Left ventricle myocardium superior (tissue), 1 donor: ENCODE data around the gene GATM. TPM values are rescaled to one million over a fixed set of nuclear protein-coding genes. Genes with fewer than 3 reads are reported as not detected.

ENCODE experiments used
- ATAC-seq: fragments of 200-7000 bp; cut with Tn5 transposase; one replicate; pipeline ENCODE4 v1.9.1; 2020; ENCODE audit warnings: mild to moderate bottlenecking, moderate library complexity
- DNase-seq: peaks from one replicate; pipeline ENCODE4 v3.0.0-alpha.2; 2020
- intact Hi-C: fragments of 100-400 bp; cut with micrococcal nuclease; formaldehyde crosslinking; loops from one replicate; pipeline ENCODE4 v1.11.0; 2022
- long read RNA-seq: library from polyadenylated mRNA; unstranded; transcript quantifications from one replicate; pipeline ENCODE4 v2.0.0, GENCODE V29; 2021
- total RNA-seq: library from RNA; stranded (reverse); fragmentation: NEBNext Ultra II Directional; extraction: Animal tissue kit (Norgen Biotek cat#: 25700); gene quantifications from one replicate; pipeline ENCODE4 v1.2.1, GENCODE V29; 2021
- donor health status: DM: no; HTN: yes; CAD: no; lungs with severe emphysema.

The GATM gene
- total RNA-seq: 56.4 TPM
- long read RNA-seq, transcript GATM-207 (8 exons, 3,911 nt): minor isoform, 9 of 60 reads
- long read RNA-seq, transcript GATM-201 (9 exons, 2,597 nt): major isoform, 46 of 60 reads
- long read RNA-seq, partial matches to known transcripts: 2 of 60 reads
- long read RNA-seq, other reads (novel, unspliced or antisense): 3 of 60 reads

GRCh38 chr15:45378149-45378912 lies at the start of gene GATM:
Gene GATM (minus strand): TSS chr15:45378544. CDS start chr15:45378453, 91 bp downstream.
- intact Hi-C loops: no loop called here
- DNase-seq (peak; percentile 92), ATAC-seq (peak; percentile 97)

GRCh38 chr15:45427085-45427484 lies 48.7 kb upstream of the GATM start:
- intact Hi-C loops: no loop called here
- ATAC-seq (no peak), DNase-seq (no peak)

GRCh38 chr15:45425135-45425534 lies 46.8 kb upstream of the GATM start:
- ATAC-seq (no peak), DNase-seq (no peak)
- intact Hi-C loops: no loop called here

GRCh38 chr15:45424429-45424828 lies 46.1 kb upstream of the GATM start:
- ATAC-seq: no peak
- intact Hi-C loops: no loop called here
- DNase-seq: no peak

- no peak for ATAC-seq
- intact Hi-C loops: no loop called here
- no peak for DNase-seq
Measured at GRCh38 chr15:45417303-45417950, 39.1 kb upstream of the GATM start.

GRCh38 chr15:45414215-45414885 lies 36.0 kb upstream of the GATM start:
- intact Hi-C loops: no loop called here
- DNase-seq: no peak
- ATAC-seq: no peak

- ATAC-seq (no peak), DNase-seq (no peak)
Measured at GRCh38 chr15:45409596-45409995, 31.3 kb upstream of the GATM start.

GRCh38 chr15:45407786-45408185 lies 29.4 kb upstream of the GATM start:
- no peak for ATAC-seq
- intact Hi-C loops: no loop called here
- DNase-seq: no peak

More at GRCh38 chr15:45409596-45409995, 31.3 kb upstream of the GATM start:
- intact Hi-C loops: no loop called here

- ATAC-seq (peak; percentile 25), DNase-seq (peak; percentile 59)
- intact Hi-C loops: loop anchor here (5.0 kb wide), 2 partner anchors 96 to 201 kb away; no protein-coding TSS in a partner anchor
Measured at GRCh38 chr15:45402955-45403877, 24.9 kb upstream of the GATM start.

GRCh38 chr15:45402162-45402954 lies 24.0 kb upstream of the GATM start:
- ATAC-seq (peak; percentile 99), DNase-seq (peak; percentile 95)
- intact Hi-C loops: loop anchor here (5.0 kb wide), 2 partner anchors 95 to 200 kb away; no protein-coding TSS in a partner anchor

- ATAC-seq (peak; percentile 12), DNase-seq (no peak)
- intact Hi-C loops: loop anchor here (5.0 kb wide), 2 partner anchors 94 to 199 kb away; no protein-coding TSS in a partner anchor
Measured at GRCh38 chr15:45401665-45402161, 23.4 kb upstream of the GATM start.

GRCh38 chr15:45399381-45400212 lies 21.3 kb upstream of the GATM start:
- DNase-seq (no peak), ATAC-seq (no peak)
- intact Hi-C loops: loop anchor here (5.0 kb wide), 2 partner anchors 92 to 197 kb away; no protein-coding TSS in a partner anchor

GRCh38 chr15:45397116-45397665 lies 18.8 kb upstream of the GATM start:
- intact Hi-C loops: no loop called here
- ATAC-seq: no peak
- no peak for DNase-seq

- DNase-seq: no peak
- intact Hi-C loops: no loop called here
- no peak for ATAC-seq
Measured at GRCh38 chr15:45395943-45396342, 17.6 kb upstream of the GATM start.

- ATAC-seq (no peak), DNase-seq (no peak)
- intact Hi-C loops: no loop called here
Measured at GRCh38 chr15:45394681-45395080, 16.3 kb upstream of the GATM start.

- intact Hi-C loops: no loop called here
- DNase-seq (no peak), ATAC-seq (no peak)
Measured at GRCh38 chr15:45393851-45394250, 15.5 kb upstream of the GATM start.

- ATAC-seq (no peak), DNase-seq (no peak)
- intact Hi-C loops: no loop called here
Measured at GRCh38 chr15:45392584-45392855, 14.2 kb upstream of the GATM start.
